OCI-LY7 (cell line): ENCODE data around the gene ZNF385D. TPM values are rescaled to one million over a fixed set of nuclear protein-coding genes. Genes with fewer than 3 reads are reported as not detected.

Experiments
- BruUV-seq: library from RNA; stranded (reverse); fragments of 400-500 nt; replicated peaks from 2 replicates; lab custom pipeline; 2021; lab: Mats Ljungman, UMichigan
- CTCF ChIA-PET: fragments of 300-600 bp; sonication (Branson Sonifier 250); formaldehyde crosslinking; loops from one replicate; lab custom pipeline; 2022; ENCODE audit warnings: antibody characterized with exemption; ENCODE audit not compliant: unreplicated experiment; lab: Charles Lee
- POLR2A ChIA-PET: fragments of 300-600 bp; sonication (Branson Sonifier 250); formaldehyde crosslinking; loops from one replicate; lab custom pipeline; 2022; ENCODE audit warnings: antibody characterized with exemption; lab: Charles Lee
- DNase-seq: peaks from one replicate; pipeline ENCODE4 v3.0.0-alpha.2; 2015; ENCODE audit warnings: low spot score
- H2AFZ ChIP-seq: fragments of 200-600 bp; sonication (generic), shearing (Covaris generic); 2 replicates; pipeline ENCODE4 v1.6.1; 2014; ENCODE audit warnings: mild to moderate bottlenecking, antibody characterized with exemption, low read length, moderate library complexity
- H3K27ac ChIP-seq: fragments of 200-600 bp; sonication (generic); 2 replicates; pipeline ENCODE4 v1.5.1; 2014; ENCODE audit warnings: mixed run types, low read depth, mild to moderate bottlenecking, moderate library complexity, low read length, inconsistent platforms; ENCODE audit not compliant: poor library complexity, severe bottlenecking
- H3K36me3 ChIP-seq: fragments of 200-600 bp; sonication (generic); 2 replicates; pipeline ENCODE4 v1.6.1; 2014; ENCODE audit warnings: mild to moderate bottlenecking, antibody characterized with exemption, low read length, moderate library complexity, mixed read lengths; ENCODE audit not compliant: insufficient read depth
- H3K4me1 ChIP-seq: fragments of 200-600 bp; sonication (generic); 2 replicates; pipeline ENCODE4 v1.5.1; 2014; ENCODE audit warnings: mild to moderate bottlenecking, low read length; ENCODE audit not compliant: insufficient read depth, poor library complexity, severe bottlenecking
- H3K4me2 ChIP-seq: fragments of 200-600 bp; sonication (generic); 2 replicates; pipeline ENCODE4 v1.6.1; 2014; ENCODE audit warnings: mild to moderate bottlenecking, low read length
- H3K4me3 ChIP-seq: fragments of 200-600 bp; sonication (generic); 2 replicates; pipeline ENCODE4 v1.5.1; 2014; ENCODE audit warnings: mild to moderate bottlenecking, low read depth, low read length; ENCODE audit not compliant: poor library complexity, severe bottlenecking
- H3K79me2 ChIP-seq: fragments of 200-600 bp; sonication (generic); 2 replicates; pipeline ENCODE4 v1.6.1; 2016; ENCODE audit warnings: low read depth, mild to moderate bottlenecking, low read length, moderate library complexity, mixed read lengths; ENCODE audit not compliant: insufficient read depth
- H3K9me2 ChIP-seq: fragments of 200-600 bp; sonication (generic); 2 replicates; pipeline ENCODE4 v1.6.1; 2016; ENCODE audit warnings: mild to moderate bottlenecking, low read length, mixed read lengths; ENCODE audit not compliant: insufficient read depth
- H3K9me3 ChIP-seq: fragments of 200-600 bp; sonication (generic); 2 replicates; pipeline ENCODE4 v1.6.1; 2014; ENCODE audit warnings: mild to moderate bottlenecking, mixed run types, low read length, mixed read lengths
- H4K20me1 ChIP-seq: fragments of 200-600 bp; sonication (generic); 2 replicates; pipeline ENCODE4 v1.6.1; 2014; ENCODE audit warnings: mild to moderate bottlenecking, antibody characterized with exemption, low read length, moderate library complexity, mixed read lengths; ENCODE audit not compliant: insufficient read depth
- CTCF ChIP-seq: fragments of 200-600 bp; sonication (generic); conservative IDR thresholded peaks from 2 replicates; pipeline ENCODE4 v1.5.1; 2014; ENCODE audit warnings: mild to moderate bottlenecking, antibody characterized with exemption, low read length, moderate library complexity, mixed read lengths
- EZH2phosphoT487 ChIP-seq: fragments of 200-600 bp; sonication (generic); IDR thresholded peaks from 2 replicates; pipeline ENCODE4 v1.6.1; 2018; ENCODE audit warnings: low read depth, borderline replicate concordance, mild to moderate bottlenecking, mixed run types, antibody characterized with exemption, low read length, moderate library complexity, mixed read lengths
- intact Hi-C: fragments of 100-400 bp; cut with micrococcal nuclease; formaldehyde crosslinking; loops from one replicate; pipeline ENCODE4 v1.10.0; 2022; ENCODE audit not compliant: unreplicated experiment
- total RNA-seq, 2 experiments: library from RNA; depleted of rRNA in 1 of 2; stranded (reverse); fragments of >200 nt in 1 of 2; shearing (Covaris generic) in 1 of 2; gene quantifications; 2 replicates each; pipeline ENCODE4 v1.2.3, GENCODE V29; 2014 to 2022

ZNF385D gene
- total RNA-seq, 2 experiments from 2014 or later = 0.13 TPM; not detected in 1

GRCh38 chr3:21446027-21446426 is 305.0 kb downstream of the ZNF385D start:
- Histone ChIP-seq H3K4me3 (no peak overlapping the region), H3K4me1 (no peaks in the 10 kb centered on the region), H3K27ac (no peak overlapping the region), H3K79me2 (no peaks in the 10 kb centered on the region), H3K9me2 (no peaks in the 10 kb centered on the region), H3K9me3 (no peaks in the 10 kb centered on the region), H4K20me1 (no peaks in the 10 kb centered on the region), H3K36me3 (no peaks in the 10 kb centered on the region), H2AFZ (no peak overlapping the region), H3K4me2 (no peak overlapping the region)
- DNase-seq = no peak
- POLR2A ChIA-PET = interaction anchor here (0.6 to 0.8 kb wide), 2 partner anchors 35 to 62 kb away, joined by 3 read pairs; no protein-coding TSS in a partner anchor
- BruUV-seq = no TSS peak
- intact Hi-C loops = no loop called here
- no peak for TF ChIP-seq EZH2phosphoT487
- TF ChIP-seq CTCF = no peak
- CTCF ChIA-PET = no interaction called here

GRCh38 chr3:21441821-21442220 is 309.2 kb downstream of the ZNF385D start:
- intact Hi-C loops = no loop called here
- no peak for TF ChIP-seq CTCF
- TF ChIP-seq EZH2phosphoT487 = no peak
- no peak overlapping the region for H2AFZ ChIP-seq
- no peak overlapping the region for H3K4me3 ChIP-seq
- H3K36me3 ChIP-seq = no peaks in the 10 kb centered on the region
- CTCF ChIA-PET = no interaction called here
- POLR2A ChIA-PET = no interaction called here
- no peaks in the 10 kb centered on the region for H3K79me2 ChIP-seq
- H3K4me2 ChIP-seq = no peak overlapping the region
- BruUV-seq = no TSS peak
- no peaks in the 10 kb centered on the region for H3K4me1 ChIP-seq
- H4K20me1 ChIP-seq = no peaks in the 10 kb centered on the region
- no peaks in the 10 kb centered on the region for H3K9me2 ChIP-seq
- H3K9me3 ChIP-seq = no peaks in the 10 kb centered on the region
- DNase-seq = no peak
- H3K27ac ChIP-seq = no peak overlapping the region

GRCh38 chr3:21436835-21437234 is 314.2 kb downstream of the ZNF385D start:
- Histone ChIP-seq H3K4me2 (no peak overlapping the region), H4K20me1 (no peaks in the 10 kb centered on the region), H3K4me3 (no peak overlapping the region), H2AFZ (no peak overlapping the region), H3K36me3 (no peaks in the 10 kb centered on the region), H3K9me3 (no peaks in the 10 kb centered on the region), H3K4me1 (no peaks in the 10 kb centered on the region), H3K27ac (no peak overlapping the region), H3K9me2 (no peaks in the 10 kb centered on the region), H3K79me2 (no peaks in the 10 kb centered on the region)
- intact Hi-C loops = no loop called here
- CTCF ChIA-PET = no interaction called here
- TF ChIP-seq CTCF (no peak), EZH2phosphoT487 (no peak)
- POLR2A ChIA-PET = no interaction called here
- BruUV-seq = no TSS peak
- DNase-seq = no peak
